GM12874 (cell line): ENCODE measurements around the gene OR10J1.

Experiments
- CTCF ChIP-seq: IDR thresholded peaks from 2 replicates; pipeline ENCODE4 v1.5.1; 2011; ENCODE audit warnings: low read depth, mild to moderate bottlenecking, control low read depth, low read length, moderate library complexity; ENCODE audit not compliant: insufficient read depth

Gene OR10J1

DNA sequence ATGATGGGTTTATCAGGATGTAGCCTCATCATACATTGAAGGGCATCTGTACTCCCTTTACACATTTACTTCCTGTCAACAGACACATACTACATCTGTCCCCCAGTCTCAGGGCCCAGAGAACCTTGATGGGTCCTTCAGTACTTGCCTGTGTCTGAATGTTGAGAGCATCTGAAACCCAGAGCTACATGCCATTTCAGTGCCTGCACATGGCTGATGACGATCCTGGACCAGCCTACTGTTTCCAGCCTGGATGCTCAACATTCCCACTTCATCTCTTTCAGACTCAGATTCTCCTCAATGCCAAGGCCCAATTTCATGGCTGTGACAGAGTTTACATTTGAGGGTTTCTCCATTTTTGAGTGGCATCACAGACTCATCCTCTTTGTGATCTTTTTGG, 7.6 kb upstream of the OR10J1 start, which contains the start of gene OR10J4:
TSS of gene OR10J4 (plus strand) at position 301 of the 400 bp plus-strand sequence.
- no peak for TF ChIP-seq CTCF

- no peak for TF ChIP-seq CTCF
These were observed 3.1 kb upstream of the OR10J1 start for GRCh38 chr1:159436469-159436868.

DNA sequence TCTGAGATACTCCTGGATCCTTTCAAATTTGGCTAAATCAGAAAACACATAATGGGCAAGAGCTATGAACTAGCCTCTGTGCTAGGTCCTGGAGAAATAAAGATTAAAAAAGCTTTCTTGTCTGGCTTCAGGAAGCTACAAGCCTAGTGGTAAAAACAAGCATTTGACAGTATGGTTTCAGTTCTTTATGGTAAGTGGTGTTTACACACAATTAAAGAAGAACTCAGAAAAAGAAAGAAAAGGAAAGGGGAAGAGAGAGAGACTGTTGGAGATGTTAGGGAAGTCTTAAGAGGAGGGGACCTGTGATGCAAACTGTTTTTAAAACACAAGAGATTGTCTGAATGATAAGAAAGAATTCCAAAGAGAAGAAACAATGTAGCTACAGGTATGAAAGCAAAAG, 1.8 kb downstream of the OR10J1 start:
- TF ChIP-seq CTCF = no peak

DNA sequence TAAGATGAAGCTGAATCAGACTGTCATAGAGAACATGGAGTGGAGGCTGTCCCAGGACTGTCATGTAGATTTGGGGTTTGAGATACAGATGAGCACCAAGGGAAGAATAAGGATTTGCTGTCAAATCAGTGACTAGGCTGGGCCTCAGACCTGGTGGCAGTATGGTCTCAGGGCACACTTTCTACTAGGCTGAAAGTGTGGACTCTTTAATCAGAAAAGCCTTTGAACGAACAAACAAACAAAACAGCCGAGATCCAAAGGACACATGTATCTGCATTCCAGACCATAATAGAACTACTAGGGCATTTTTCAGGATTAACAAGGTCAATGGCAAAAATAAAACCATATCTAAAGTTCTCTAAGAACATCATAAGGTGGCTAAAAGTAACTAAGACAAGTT, 2.9 kb downstream of the OR10J1 start:
- no peak for TF ChIP-seq CTCF

GRCh38 chr1:159443066-159443750, 3.7 kb downstream of the OR10J1 start:
- no peak for TF ChIP-seq CTCF

GRCh38 chr1:159444511-159444910, 5.0 kb downstream of the OR10J1 start:
- no peak for TF ChIP-seq CTCF

DNA sequence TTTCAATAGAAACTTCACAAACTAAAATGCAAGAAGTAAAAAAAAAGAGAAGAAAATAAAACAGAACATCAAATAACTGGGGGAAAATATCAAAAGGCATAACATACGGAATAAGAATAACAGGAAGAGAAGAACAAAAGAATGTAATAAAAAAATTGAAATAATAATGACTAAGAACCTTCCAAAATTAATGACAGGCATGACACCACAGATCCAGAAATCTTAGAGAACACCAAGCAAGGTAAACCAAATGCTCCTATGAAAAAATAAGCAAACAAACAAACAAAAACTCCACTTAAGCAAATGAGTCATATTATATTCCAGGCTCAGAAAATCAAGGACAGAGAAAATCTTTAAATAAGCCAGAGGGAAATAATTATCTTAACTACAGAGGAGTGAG, 8.7 kb downstream of the OR10J1 start:
- TF ChIP-seq CTCF = no peak
